Endodermal cell (in vitro differentiated cells): Measurements from ENCODE around the gene PHC2. TPM values are rescaled to one million over a fixed set of nuclear protein-coding genes. Genes with fewer than 3 reads are reported as not detected.

ENCODE experiments used
- DNase-seq: peaks from one replicate; pipeline ENCODE4 v3.0.0-alpha.2; 2017
- H3K27ac ChIP-seq: 2 replicates; pipeline ENCODE4 v1.5.1; 2013; ENCODE audit warnings: mild to moderate bottlenecking, low read depth, low read length, moderate library complexity
- H3K27me3 ChIP-seq: 2 replicates; pipeline ENCODE4 v1.6.1; 2013; ENCODE audit warnings: mild to moderate bottlenecking, low read length, moderate library complexity; ENCODE audit not compliant: insufficient read depth, control insufficient read depth, poor library complexity, severe bottlenecking
- H3K36me3 ChIP-seq: 2 replicates; pipeline ENCODE4 v1.7.0; 2013; ENCODE audit warnings: mild to moderate bottlenecking, low read length, moderate library complexity; ENCODE audit not compliant: control insufficient read depth, insufficient read depth
- H3K4me1 ChIP-seq: one replicate; pipeline ENCODE4 v1.7.0; 2013; ENCODE audit warnings: low read length; ENCODE audit not compliant: control insufficient read depth, insufficient read depth
- H3K4me3 ChIP-seq: 2 replicates; pipeline ENCODE4 v1.5.1; 2013; ENCODE audit warnings: mild to moderate bottlenecking, low read length, moderate library complexity
- H3K9ac ChIP-seq: 2 replicates; pipeline ENCODE4 v1.6.1; 2013; ENCODE audit warnings: mild to moderate bottlenecking, low read length, moderate library complexity; ENCODE audit not compliant: poor library complexity, severe bottlenecking; ENCODE audit errors: extremely low read depth
- H3K9me3 ChIP-seq: 2 replicates; pipeline ENCODE4 v1.6.1; 2013; ENCODE audit warnings: mild to moderate bottlenecking, low read length, moderate library complexity; ENCODE audit not compliant: control insufficient read depth
- H3K27ac Mint-ChIP-seq: 2 replicates; pipeline ENCODE4 v1.8.0; 2020; ENCODE audit warnings: mixed read lengths
- H3K27me3 Mint-ChIP-seq: 2 replicates; pipeline ENCODE4 v1.8.0; 2021; ENCODE audit warnings: mild to moderate bottlenecking, mixed read lengths; ENCODE audit not compliant: insufficient read depth
- H3K36me3 Mint-ChIP-seq: 2 replicates; pipeline ENCODE4 v1.8.0; 2020; ENCODE audit warnings: low read depth, mixed read lengths
- H3K4me1 Mint-ChIP-seq: 2 replicates; pipeline ENCODE4 v1.8.0; 2020; ENCODE audit warnings: mixed read lengths
- H3K4me3 Mint-ChIP-seq: 2 replicates; pipeline ENCODE4 v1.8.0; 2020; ENCODE audit warnings: mild to moderate bottlenecking, moderate library complexity, mixed read lengths
- H3K9me3 Mint-ChIP-seq: 2 replicates; pipeline ENCODE4 v1.8.0; 2020; ENCODE audit warnings: mild to moderate bottlenecking, mixed read lengths
- WGBS, 2 experiments: methylation state at CpG; one replicate each; pipeline versions ENCODE4 v1.1.5 to v1.1.7; 2013; ENCODE audit warnings: missing lambda C conversion rate in 2 of 2, mixed read lengths in 1 of 2; ENCODE audit not compliant: insufficient coverage in 1 of 2, insufficient read length in 1 of 2; 5-methylcytosine and 5-hydroxymethylcytosine counted together
- total RNA-seq, 2 donors: library from RNA; stranded (reverse); fragmentation: NEBNext Ultra II Directional in 1 of 2; extraction: Animal tissue kit (Norgen Biotek cat#: 25700) in 1 of 2; gene quantifications; 2 replicates in 1 of 2; 3 replicates in 1 of 2; pipeline ENCODE4 v1.2.1, GENCODE V29; 2021
- TF ChIP-seq, protein P1 (sequence below): fragments of 200-600 bp; sonication (generic); conservative IDR thresholded peaks from 2 replicates; pipeline ENCODE4 v1.5.0; 2021; ENCODE audit warnings: antibody characterized with exemption, mild to moderate bottlenecking

The PHC2 gene
- total RNA-seq, 2 donors from 2014 or later: 32.1 to 43.9 TPM

- Mint-ChIP-seq H3K4me3 (peak overlapping the region; percentile 36), H3K4me1 (peaks cover 51% of the 10 kb centered on the region), H3K36me3 (peaks cover 20% of the 10 kb centered on the region), H3K27me3 (peaks cover 65% of the 10 kb centered on the region), H3K9me3 (no peaks in the 10 kb centered on the region), H3K27ac (peak overlapping the region; percentile 12)
- Histone ChIP-seq H3K4me3 (peak overlapping the region; percentile 95), H3K27ac (no peak overlapping the region), H3K27me3 (peaks cover 14% of the 10 kb centered on the region), H3K9ac (peak overlapping the region; percentile 7), H3K9me3 (no peaks in the 10 kb centered on the region), H3K4me1 (peaks cover 26% of the 10 kb centered on the region), H3K36me3 (peaks cover 23% of the 10 kb centered on the region)
- DNase-seq: no peak
- 77 to 80% methylated on average over 1 to 2 of the region's 2 CpGs for WGBS, 2 experiments
- TF ChIP-seq, protein P1, sequence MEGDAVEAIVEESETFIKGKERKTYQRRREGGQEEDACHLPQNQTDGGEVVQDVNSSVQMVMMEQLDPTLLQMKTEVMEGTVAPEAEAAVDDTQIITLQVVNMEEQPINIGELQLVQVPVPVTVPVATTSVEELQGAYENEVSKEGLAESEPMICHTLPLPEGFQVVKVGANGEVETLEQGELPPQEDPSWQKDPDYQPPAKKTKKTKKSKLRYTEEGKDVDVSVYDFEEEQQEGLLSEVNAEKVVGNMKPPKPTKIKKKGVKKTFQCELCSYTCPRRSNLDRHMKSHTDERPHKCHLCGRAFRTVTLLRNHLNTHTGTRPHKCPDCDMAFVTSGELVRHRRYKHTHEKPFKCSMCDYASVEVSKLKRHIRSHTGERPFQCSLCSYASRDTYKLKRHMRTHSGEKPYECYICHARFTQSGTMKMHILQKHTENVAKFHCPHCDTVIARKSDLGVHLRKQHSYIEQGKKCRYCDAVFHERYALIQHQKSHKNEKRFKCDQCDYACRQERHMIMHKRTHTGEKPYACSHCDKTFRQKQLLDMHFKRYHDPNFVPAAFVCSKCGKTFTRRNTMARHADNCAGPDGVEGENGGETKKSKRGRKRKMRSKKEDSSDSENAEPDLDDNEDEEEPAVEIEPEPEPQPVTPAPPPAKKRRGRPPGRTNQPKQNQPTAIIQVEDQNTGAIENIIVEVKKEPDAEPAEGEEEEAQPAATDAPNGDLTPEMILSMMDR: no peak
These were observed 83.8 kb downstream of the PHC2 start for GRCh38 chr1:33346927-33347649.

GRCh38 chr1:33346533-33346926 is 84.4 kb downstream of the PHC2 start:
- Histone ChIP-seq H3K27me3 (peaks cover 13% of the 10 kb centered on the region), H3K27ac (no peak overlapping the region), H3K9ac (peak overlapping the region; percentile 7), H3K4me1 (peaks cover 31% of the 10 kb centered on the region), H3K36me3 (peaks cover 23% of the 10 kb centered on the region), H3K4me3 (peak overlapping the region; percentile 95), H3K9me3 (no peaks in the 10 kb centered on the region)
- Mint-ChIP-seq H3K4me1 (peaks cover 56% of the 10 kb centered on the region), H3K4me3 (peak overlapping the region; percentile 36), H3K9me3 (no peaks in the 10 kb centered on the region), H3K36me3 (peaks cover 20% of the 10 kb centered on the region), H3K27ac (no peak overlapping the region), H3K27me3 (peaks cover 59% of the 10 kb centered on the region)
- WGBS, 2 experiments: 71 to 82% methylated on average over 2 to 3 of the region's 3 CpGs
- DNase-seq: no peak
- TF ChIP-seq, protein P1: no peak

DNA sequence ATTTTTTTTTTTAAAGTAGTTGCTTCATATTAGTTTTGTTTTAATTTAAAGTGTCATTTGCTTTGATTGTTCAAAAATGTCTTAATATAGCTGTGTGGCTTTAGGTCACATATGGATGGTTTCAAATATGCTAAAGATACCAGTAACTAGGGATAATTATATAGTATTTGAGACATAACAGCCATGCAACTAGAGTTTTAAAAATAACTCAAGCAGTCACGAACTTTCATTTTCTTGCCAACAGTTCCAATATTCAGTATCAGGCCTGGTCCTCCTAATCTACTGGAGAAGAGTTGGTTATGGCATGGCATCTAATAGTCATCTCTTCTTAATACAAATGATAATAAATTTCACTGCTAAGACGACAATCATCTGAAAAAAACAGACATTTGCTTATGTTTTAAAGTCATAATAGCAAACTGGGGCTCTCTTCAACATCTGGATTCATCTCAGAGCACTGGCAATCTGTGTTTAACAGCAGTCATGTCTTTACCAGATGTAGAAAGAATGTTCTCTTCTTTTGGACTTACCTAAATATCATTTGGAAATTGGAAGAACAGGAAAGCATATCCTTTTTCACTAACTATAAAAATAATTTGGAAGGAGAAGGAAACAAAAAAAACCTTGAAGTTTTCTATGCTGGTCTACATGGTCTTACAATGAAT is 85.9 kb downstream of the PHC2 start:
- Histone ChIP-seq H3K4me3 (no peak overlapping the region), H3K4me1 (peaks cover 44% of the 10 kb centered on the region), H3K36me3 (peaks cover 27% of the 10 kb centered on the region), H3K9me3 (no peaks in the 10 kb centered on the region), H3K27ac (no peak overlapping the region), H3K9ac (no peak overlapping the region), H3K27me3 (no peaks in the 10 kb centered on the region)
- H3K27ac Mint-ChIP-seq: no peak overlapping the region
- H3K9me3 Mint-ChIP-seq: no peaks in the 10 kb centered on the region
- no peak overlapping the region for H3K4me3 Mint-ChIP-seq
- H3K4me1 Mint-ChIP-seq: peaks cover 65% of the 10 kb centered on the region
- H3K27me3 Mint-ChIP-seq: peaks cover 48% of the 10 kb centered on the region
- DNase-seq: no peak
- TF ChIP-seq, protein P1: no peak
- peaks cover 20% of the 10 kb centered on the region for H3K36me3 Mint-ChIP-seq
- WGBS, 2 experiments: 88 to 92% methylated on average over 1 to 2 of the region's 2 CpGs
